CD1c-positive myeloid dendritic cell (primary cell): ENCODE measurements around the gene ELN.
"Not testable (repeated sequence)": the region's sequence is repeated elsewhere in the genome, so short reads cannot be mapped to it uniquely, and the experiment has no call there.

Source experiments
- DNase-seq: peaks from one replicate; pipeline ENCODE4 v3.0.0-alpha.2; 2016; ENCODE audit errors: extremely low spot score

Gene ELN

DNA sequence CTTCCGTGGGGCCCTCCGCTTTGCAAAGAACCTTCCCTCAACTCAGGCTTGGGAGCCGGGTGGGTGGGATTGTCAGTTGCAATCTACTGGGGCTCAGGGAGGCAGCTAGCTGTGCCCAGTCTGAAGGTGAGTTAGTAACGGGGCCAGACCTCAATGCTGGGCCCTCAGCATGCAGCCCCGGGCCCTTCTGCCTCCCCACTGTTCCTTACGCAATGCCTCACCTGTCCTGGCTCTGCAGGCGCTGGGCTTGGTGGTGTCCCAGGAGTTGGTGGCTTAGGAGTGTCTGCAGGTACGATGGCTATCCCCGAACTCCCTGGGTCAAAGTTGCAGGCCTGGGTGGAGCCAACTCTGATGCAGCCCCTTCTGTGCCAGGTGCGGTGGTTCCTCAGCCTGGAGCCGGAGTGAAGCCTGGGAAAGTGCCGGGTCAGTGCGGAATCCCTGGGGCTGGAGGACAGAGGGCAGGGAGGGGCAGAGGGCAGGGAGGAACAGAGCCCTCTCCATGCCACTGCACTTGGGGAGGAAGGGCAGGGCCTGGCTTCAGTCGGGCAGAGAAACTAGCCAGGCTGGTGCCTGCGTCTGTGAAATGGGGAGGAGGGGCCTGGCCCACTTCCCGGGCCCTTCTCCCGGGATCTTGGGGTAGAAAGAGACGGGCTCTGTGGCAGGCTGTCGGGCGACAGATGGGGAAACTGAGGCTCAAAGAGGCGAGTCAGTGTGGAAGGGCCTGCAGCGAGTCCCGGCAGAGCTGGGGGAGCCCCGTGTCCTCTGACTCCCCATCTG, 15.0 kb downstream of the ELN start:
- no peak for DNase-seq

DNA sequence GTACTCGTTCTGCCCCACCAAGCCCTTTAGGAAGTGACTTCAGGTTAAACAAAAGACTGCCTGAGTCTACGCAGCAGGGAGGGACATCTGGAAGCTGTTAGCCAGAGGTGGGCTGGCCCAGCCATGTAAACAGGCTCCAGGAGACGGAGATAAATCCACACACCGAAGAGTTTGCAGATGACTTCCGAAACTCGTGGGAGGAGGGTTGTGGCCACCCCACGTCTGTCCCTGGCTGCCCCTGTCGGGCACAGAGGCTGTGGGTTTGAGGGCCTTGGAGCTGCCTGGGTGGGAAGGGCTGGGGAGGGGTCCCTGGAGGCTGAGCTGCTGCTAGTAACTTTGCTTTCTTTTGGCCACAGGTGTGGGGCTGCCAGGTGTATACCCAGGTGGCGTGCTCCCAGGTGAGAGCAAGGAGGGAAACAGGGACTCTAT, 15.6 kb downstream of the ELN start:
- no peak for DNase-seq

- no peak for DNase-seq
These were observed 16.7 kb downstream of the ELN start for GRCh38 chr7:74044366-74045350.

GRCh38 chr7:74046581-74046980, 18.6 kb downstream of the ELN start:
- DNase-seq = not testable (repeated sequence)

- no peak for DNase-seq
These were observed 19.9 kb downstream of the ELN start for GRCh38 chr7:74047804-74048380.

GRCh38 chr7:74048999-74049599, 21.1 kb downstream of the ELN start:
- DNase-seq = no peak

DNA sequence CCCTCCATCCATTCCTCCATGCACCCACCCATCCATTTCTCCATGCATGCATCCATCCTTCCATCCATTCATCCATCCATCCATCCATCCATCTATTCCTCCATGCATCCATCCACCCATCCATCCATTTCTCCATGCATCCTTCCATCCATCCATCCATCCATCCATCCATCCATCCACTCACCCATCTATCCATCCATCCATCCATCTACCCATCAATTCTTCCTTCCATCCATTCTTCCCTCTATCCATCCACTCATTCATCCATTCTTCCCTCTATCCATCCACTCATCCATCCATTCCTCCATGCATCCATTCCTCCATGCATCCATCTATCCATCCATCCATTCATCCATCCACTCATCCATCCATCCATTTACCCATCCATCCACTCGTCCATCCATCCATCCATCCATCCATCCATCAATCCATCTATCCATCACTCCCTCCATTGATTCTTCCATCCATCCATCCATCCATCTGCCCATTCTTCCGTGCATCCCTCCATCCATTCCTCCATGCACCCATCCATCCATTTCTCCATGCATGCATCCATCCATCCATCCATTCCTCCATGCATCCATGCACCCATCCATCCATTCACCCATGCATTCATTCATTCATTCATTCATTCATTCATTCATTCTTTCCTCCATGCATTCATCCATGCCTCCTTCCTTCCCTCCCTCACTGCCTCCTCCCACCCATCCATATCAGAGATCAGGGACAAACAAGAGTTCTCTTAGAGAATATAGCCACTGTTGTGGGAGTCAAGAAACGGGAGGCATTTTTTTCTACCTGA, 22.2 kb downstream of the ELN start:
- DNase-seq = no peak

- DNase-seq = no peak
These were observed 23.2 kb downstream of the ELN start for GRCh38 chr7:74051193-74051592.

GRCh38 chr7:74051629-74052410, 23.8 kb downstream of the ELN start:
- DNase-seq = no peak

DNA sequence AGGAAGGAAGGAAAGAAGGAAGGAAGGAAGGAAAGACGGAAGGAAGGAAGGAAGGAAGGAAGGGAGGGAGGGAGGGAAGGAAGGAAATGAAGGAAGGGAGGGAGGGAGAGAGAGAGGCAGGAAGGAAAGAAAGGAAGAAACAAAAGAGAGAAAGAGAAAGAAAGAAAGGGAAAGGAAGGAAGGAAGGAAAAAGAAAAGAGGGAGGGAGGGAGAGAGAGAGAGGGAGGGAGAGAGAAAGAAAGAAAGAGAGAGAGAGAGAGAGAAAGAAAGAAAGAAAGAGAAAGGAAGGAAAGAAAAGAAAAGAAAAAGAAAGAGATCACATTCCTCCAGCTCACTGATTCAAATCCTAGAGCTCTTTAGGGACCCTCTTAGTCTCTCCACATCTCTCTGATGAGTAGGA, 24.7 kb downstream of the ELN start:
- DNase-seq = no peak

GRCh38 chr7:74053589-74054186, 25.7 kb downstream of the ELN start:
- no peak for DNase-seq

DNA sequence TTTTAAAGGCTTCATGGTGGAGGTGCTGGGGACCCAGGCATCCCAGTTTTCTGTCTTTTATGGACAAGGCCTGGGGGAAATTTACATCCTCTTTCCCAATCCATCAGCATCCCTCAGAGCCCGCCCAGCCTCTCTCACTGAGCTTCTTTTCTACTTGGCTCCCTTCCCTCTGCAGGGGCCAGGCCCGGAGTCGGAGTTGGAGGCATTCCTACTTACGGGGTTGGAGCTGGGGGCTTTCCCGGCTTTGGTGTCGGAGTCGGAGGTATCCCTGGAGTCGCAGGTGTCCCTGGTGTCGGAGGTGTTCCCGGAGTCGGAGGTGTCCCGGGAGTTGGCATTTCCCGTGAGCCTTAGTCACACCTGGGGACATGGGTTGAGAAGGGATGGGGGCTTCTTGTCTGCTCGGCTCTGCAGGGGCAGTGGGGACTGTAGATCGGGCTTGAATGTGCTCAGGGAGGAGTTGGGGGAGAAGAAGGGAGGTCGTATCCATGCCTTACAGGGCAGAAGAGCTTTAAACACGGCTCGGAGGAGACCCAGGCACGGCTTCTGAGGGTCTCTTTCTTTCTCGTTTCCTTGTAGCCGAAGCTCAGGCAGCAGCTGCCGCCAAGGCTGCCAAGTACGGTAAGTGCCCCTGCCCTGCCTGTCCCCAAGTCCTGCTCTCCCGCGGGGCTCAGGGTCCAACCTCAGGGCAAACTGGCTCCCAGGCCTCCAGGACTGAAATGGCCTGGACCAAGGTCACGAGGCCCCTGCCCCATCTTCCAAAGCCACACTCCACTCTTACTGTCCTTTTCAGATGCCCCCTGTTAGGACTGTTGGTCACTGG, 28.3 kb downstream of the ELN start:
- DNase-seq = no peak

- DNase-seq = no peak
These were observed 29.4 kb downstream of the ELN start for GRCh38 chr7:74057216-74057925.

DNA sequence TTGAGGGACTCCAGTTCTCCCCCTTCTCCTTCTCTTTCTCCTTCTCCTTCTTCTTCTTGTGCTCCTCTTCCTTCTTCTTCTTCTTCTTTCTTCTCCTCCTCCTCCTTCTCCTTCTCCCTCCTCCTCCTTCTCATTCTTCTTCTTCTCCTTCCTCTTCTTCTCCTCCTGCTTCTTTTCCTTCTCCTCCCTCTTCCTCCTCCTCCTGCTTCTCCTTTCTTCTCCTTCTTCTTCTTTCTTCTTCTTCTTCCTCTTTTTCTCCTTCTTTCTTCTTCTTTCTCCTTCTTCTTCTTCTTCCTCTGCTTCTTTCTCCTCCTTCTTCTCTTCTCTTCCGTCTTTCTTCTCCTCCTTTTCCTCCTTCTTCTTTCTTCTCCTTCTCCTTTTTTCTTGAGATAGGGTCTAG, 30.0 kb downstream of the ELN start:
- no peak for DNase-seq

DNA sequence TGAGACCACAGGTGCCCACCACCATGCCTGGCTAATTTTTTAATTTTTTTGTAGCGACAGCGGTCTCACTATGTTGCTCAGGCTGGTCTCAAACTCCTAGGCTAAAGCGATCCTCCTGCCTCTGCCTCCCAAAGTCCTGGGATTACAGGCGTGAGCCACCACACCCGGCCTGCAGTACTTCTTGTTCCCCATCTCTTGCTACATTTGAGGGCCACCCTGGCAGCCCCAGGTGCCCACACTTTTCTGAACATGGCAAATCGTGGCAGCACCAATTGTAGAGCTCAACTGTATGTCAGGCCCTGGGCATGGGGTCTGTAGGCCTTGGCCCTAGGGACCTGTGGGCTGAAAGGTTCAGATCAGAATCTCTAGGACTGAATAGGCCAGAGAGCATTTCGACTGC, 30.5 kb downstream of the ELN start:
- DNase-seq = no peak

DNA sequence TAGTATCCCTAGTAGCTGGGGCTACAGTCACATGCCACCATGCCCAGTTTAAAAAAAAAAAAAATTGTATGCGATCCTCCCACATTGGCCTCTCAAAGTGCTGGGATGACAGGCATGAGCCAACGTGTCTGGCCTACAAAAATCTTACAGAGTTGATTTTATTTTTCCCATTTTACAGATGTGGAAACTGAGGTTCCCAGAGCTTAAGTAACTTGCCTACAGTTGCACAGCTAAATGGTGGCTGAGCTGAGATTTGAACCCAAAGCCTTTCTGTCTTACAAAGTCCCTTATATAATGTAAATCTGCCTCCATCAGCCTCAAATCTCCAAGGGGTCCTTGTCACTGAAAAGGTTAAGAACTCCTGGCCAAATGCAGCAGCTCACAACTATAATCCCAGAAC, 31.1 kb downstream of the ELN start:
- DNase-seq = no peak

- no peak for DNase-seq
These were observed 32.0 kb downstream of the ELN start for GRCh38 chr7:74059681-74060588.
